CD4-positive, alpha-beta T cell treated with Interleukin-17A for 4 hours (primary cell): ENCODE results near the gene TBC1D19.
"Not testable (repeated sequence)": the region's sequence is repeated elsewhere in the genome, so short reads cannot be mapped to it uniquely, and the experiment has no call there.

Experiments
- DNase-seq: peaks from one replicate; pipeline ENCODE4 v3.0.0-alpha.2; 2020; ENCODE audit warnings: mixed read lengths

TBC1D19 gene, protein sequence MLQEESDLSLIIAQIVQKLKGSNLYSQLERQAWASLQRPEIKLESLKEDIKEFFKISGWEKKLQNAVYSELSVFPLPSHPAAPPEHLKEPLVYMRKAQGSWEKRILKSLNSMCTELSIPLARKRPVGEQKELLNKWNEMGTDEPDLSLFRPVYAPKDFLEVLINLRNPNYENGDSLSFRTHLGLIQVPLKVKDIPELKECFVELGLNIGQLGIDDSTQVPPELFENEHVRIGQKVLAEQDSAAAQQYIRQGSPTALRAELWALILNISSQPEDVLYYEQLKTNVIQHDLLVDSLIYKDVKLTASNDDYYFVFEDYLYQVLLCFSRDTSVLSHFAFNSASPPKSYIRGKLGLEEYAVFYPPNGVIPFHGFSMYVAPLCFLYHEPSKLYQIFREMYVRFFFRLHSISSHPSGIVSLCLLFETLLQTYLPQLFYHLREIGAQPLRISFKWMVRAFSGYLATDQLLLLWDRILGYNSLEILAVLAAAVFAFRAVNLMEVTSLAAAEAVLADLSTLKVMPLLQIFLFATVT

DNA sequence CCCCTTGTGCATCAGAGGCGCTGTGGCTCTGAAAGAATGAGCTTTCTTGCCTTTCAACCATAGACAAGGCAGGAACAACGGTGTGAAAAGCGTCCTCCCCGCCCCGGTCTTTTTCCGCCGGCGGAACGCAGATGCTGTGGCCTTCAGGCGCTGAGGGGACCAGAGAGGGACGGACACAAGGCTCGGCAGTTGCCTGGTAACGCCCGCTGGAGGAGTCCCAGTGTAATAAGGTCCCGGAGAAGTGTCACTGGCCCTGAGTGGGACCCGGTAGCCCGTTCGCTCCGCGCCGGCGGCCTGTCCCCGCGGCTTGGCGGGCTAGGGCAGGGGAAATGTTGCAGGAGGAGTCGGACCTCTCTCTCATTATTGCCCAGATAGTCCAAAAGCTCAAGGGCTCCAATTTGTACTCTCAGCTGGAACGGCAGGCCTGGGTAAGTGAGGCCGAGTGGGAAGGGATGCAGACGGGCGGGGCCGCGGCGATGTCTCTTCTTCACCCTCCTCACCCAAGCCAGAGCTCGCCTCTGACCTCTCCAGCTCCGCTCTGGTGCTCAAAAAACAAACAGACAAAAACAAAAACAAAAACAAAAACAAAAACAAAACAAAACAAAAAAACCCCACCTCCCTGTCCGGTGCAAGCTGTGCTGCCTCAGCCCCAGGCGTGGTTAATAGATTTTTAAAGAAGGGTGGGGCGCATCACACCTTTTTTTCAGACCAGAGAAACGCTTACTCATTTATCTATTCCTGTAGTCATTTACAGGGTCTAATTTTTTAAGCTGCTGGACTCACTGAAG, at the start of gene TBC1D19:
Gene TBC1D19 (plus strand): TSS at position 220 of the 788 bp plus-strand sequence. CDS start 110 bp downstream, at position 330.
- DNase-seq: peak; percentile 88

DNA sequence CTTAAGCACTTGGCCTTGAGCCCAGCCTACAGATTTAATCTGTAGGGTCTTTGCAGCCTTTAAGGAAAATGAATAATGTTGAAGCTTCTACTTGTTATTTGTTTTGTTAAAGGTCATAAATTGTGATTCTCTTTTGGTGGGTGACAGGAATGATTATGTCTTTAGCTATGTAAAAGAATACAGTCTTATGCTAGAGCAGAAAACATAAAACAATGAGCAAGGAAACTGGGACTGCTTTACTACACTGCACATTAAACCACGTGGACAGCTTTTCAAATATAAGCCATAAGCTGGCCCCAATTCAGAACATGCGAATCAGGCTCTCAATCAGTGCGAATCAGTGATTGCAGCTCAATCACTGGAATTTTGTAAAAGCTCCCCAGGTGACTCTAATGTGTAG, 40.9 kb upstream of the TBC1D19 start:
- no peak for DNase-seq

DNA sequence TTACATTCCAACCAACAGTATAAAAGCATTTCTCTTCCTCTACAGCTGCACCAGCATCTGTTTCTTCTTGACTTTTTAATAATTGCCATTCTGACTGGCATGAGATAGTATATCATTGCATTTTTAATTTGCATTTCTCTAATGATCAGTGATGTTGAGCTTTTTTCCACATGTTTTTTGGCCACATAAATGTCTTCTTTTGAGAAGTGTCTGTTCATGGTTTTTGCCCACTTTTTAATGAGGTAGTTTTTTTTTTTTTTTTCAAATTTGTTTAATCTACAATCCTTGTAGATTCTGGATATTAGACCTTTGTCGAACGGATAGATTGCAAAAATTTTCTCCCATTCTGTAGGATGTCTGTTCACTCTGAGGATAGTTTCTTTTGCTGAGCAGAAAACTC, 39.5 kb upstream of the TBC1D19 start:
- DNase-seq: no peak

DNA sequence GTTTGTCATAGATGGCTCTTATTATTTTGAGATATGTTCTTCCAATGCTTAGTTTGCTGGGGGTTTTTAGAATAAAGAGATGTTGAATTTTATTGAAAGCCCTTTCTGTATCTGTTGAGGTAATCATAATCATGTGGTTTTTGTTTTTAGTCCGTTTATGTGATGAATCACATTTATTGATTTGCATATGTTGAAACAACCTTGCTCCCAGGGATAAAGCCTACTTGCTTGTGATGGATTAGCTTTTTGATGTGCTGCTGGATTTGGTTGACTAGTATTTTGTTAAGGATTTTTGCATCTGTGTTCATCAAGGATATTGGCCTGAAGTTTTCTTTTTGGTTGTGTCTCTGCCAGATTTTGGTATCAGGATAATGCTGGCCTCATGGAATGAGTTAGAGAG, 35.5 kb upstream of the TBC1D19 start:
- DNase-seq: not testable (repeated sequence)

DNA sequence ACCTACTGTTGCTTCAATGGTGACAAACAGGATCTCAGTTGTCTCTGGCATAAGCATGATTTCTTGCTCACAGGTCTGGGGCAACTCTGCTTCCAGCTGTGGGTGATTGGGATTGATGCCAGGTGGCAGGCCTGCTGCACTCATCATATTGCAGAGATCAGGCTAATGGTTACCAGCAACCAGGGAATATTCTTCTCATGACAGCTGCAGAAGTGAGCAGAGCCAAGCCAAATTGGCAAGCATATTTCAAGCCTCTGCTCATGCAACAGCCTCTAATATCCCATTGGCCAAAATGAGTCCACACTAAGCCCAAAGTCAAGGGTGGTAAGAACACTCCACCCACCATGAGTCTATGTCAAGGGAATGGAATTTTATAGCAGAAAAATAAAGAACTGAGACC, 26.7 kb upstream of the TBC1D19 start:
- DNase-seq: no peak

DNA sequence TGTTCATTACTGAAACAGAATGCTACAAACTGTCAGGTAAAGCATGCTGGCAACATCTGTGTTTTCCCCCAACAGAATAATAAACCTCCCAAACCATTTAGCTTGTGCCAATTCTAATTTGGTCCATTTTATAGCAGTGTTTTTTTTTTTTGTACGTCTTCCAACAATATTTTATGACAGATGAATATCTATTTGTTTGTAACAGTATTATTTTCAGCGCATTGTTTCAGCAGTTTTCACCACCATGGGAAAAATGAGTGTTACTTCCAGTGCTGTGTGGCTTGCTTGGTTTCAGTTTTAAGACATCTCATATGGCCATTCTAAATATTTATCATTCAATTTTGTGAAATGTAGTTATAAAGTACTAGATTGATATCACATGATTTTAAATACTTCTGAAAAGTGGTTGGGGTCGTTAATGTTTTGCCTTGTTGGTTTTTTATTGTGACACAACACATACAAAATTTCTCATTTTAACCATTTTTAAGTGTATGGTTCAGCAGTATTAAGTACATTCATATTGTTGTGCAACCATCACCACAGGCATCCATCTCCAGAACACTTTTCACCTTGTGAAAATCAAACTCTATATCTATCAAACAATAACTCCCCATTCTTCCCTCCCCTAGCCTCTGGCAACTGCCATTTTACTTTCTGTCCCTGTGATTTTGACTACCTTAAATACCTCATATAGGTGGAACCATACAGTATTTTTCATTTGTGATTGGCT, 25.6 kb upstream of the TBC1D19 start:
- DNase-seq: no peak

DNA sequence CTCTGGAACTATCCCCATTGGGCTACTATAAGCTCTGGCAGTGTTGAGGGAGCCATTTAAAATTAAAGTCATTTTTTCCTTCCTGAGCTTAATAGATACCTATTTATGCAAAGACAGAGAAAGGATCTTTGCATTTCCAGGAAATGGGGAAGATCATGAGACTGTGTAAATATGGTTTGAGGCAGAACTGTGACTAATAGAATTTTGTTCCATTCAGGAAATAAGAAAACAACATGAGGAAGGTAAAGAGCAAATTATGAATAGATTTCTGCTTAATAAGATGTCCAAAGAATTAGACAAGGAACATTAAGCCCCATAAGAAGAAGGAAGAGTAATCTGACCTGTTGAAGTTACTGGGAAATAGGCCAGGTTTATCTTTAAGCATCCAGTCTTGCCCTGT, 17.8 kb upstream of the TBC1D19 start:
- DNase-seq: no peak

DNA sequence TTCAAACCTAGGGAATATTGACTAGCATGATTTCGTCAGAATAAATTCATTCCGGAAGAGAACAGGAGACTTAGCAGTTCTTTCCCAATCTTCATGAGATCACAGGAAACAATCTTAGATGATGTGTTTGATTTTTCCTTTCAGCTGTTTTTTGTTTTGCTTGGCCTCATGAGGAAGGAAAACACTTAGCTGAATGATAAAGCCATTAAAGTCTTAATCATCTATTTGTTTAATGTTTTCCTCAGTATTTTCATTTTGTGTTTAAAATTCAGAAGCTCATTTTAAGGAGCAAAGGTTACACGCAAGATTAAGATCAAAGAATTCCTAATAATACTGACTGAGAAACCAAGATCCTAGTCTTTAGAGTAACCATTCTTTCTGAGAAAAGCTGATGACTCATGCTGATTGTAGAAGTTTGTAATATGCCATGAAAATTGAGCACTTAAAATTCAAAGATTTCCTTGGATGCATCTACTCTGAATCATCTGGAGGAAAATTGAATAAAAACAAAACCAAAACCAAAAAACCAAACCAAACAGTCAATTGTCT, 15.4 kb upstream of the TBC1D19 start:
- DNase-seq: no peak

DNA sequence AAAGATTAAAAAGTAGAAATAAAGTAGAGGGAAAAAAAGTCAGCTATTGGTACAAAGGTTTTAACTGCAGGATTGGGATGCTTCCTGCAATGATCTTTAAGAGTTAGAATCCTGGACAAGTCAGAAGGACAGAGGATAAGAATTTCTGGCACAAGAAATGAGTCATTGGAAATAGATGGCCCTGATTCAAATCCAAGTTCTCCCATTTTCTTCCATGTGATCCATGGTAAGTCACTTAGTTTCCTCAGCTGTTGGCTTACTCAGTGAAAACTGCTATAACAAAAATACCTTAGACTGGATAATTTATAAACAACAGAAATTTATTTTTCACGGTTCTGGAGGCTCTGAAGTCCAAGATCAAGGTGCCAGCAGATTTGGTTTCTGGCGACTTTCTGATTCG, 13.3 kb upstream of the TBC1D19 start:
- DNase-seq: no peak

DNA sequence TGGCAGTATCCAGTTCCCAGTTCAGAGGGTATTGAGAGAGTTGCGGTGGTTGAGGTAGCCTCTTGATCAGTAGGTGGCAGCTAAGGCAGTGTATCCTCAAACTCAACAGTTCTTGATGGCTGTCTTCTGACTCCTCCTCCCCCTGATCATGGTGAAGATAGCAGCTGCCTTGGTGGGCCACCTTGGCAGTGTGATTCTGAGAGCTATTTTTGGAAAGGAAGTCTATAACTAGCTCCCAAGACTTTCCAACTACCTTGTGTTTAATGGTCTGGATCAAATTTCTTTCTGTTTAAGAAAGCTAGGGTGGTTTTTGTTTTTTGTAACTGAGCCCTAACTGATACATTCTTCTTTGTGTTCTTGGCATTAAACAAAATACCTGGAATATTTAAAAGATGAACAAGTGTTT, 10.5 kb upstream of the TBC1D19 start:
- no peak for DNase-seq

DNA sequence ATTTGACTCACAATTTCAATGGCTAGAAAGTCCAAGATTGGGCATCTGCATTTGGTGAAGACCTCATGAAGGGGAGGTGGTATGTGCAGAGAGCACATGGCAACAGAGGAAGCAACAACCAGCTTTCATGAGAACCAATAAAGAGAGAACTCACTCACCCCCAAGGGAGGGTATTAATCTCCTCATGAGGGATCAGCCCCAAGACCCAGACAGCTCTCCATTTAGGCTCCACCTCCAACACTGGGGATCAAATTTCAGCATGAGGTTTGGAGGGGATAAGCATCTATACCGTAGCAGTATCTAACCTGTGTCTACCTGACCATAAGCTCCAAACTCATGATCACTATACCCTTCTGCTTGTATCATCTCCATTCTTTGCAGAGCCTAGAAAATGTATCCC, 9.3 kb upstream of the TBC1D19 start:
- no peak for DNase-seq

DNA sequence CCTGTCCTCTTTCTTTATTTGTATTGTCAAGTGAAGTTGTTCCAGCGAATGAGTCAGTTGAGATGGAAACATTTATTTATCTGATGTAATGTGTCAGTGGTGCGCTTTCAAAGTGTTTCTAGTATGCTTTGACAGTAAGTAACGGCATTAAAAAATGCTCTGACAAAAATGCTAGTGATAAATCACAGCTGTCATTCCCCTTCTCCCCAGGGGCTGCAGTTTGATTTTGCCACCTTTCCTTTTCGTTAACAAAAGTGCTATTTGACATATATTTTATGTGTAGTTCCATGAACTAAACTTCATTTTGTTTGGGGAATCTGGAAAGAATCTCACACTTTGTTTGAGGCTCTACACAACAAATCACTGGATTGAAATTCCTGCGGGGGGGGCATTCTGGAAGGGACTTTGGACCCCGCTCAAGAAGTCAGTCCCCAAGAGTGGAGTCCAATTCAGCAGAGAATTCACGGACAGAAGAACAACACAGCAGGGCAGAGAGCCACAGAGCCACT, 7.6 kb upstream of the TBC1D19 start:
- DNase-seq: no peak

DNA sequence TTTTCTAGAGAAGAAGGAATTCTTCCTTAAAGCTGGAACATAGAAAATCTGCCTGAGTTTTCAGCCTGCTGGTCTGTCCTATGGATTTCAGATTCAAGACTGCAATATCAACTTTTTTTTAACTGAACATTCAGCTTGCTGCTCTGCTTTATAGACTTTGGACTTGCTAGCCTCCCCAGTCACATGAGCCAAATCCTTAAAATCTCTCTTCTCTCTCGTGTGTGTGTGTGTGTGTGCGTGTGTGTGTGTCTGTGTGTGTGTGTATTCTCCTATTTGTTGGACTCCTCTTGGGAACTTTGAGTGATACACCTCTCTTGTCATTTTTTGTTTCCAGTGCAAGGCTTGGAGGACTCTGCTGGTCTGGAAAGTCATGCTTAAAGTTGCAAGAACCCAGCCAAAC, 6.8 kb upstream of the TBC1D19 start:
- no peak for DNase-seq

DNA sequence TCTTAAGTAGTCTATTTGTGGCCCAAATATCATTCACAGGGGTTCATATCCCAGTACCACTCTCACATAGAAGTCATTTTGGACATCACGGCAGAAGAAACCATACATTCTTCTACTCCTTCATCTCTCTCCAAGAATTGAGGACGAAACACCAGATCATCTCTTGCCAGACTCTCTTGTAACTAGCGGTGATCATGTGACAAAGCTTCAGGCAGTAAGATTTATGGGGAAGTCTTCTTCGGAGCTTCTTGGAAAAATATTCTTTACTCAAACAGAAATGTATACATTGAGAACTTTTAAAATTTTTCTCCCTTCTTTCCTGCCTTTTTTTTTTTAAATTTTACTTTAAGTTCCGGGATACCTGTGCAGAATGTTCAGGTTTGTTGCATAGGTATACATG, 4.7 kb upstream of the TBC1D19 start:
- no peak for DNase-seq

DNA sequence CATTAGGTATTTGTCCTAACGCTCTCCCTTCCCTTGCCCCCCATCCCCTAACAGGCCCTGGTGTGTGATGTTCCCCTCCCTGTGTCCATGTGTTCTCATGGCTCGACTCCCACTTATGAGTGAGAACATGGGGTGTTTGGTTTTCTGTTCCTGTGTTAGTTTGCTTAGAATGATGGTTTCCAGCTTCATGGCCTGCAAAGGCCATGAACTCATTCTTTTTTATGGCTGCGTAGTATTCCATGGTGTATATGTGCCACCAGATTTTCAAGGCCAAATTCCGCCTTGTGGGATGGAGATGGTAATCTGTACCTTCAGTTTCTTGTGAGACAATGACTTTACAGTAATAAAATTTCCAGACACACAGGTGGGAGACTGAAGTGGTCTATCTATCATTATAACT, 2.5 kb upstream of the TBC1D19 start:
- DNase-seq: not testable (repeated sequence)

DNA sequence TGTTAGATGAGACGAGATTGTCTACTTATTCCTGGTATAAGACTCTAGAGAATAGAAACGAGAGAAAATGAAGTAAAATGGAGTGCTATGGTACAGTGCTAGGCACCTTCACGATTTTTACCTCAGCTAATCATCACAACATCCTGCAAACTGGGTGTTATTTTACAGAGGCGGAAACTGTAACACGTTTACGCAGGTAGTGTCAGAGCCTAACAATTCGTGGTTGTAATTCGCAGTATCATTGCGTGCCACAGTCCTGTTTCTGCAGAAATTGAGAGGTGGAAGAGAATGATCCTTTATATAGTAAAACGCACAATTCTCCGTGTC, 383 bp upstream of the TBC1D19 start:
- DNase-seq: no peak

DNA sequence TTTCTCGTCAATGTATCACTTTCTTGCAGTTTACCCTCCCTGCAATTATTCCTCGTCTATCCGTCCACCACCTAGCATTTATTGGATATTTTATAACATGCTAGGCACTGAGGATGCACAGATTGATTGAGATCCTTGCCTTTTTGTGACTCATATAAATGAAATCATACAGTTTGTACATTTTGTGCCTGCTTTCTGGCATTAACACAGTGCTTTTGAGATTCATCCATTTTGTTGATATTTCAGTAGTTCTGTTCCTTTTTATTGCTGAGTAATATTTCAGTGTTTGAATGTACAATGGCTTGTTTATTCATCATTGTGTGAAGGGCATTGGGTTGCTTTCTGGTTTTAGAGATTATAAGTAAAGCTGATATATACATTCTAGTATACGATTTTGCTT, 841 bp downstream of the TBC1D19 start:
- no peak for DNase-seq

DNA sequence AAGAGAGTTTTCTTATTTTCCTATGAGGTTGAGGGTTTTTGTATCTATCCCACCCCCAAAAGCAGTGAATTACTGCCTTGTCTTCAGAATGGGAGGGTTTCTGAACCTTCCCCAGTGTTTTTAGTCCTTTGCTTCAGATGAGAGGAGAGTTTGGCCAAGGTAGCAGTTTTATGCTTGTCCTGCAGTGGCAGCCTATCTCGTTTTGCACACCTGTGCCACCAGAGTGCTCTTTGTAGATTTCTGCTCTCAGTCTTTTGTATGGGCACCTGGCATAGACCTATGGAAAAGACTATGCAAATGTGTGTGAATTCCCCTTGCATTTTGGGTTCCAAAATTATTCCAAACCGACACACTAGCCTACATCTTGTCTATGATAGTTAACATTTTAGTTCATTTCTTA, 5.8 kb downstream of the TBC1D19 start:
- DNase-seq: no peak

DNA sequence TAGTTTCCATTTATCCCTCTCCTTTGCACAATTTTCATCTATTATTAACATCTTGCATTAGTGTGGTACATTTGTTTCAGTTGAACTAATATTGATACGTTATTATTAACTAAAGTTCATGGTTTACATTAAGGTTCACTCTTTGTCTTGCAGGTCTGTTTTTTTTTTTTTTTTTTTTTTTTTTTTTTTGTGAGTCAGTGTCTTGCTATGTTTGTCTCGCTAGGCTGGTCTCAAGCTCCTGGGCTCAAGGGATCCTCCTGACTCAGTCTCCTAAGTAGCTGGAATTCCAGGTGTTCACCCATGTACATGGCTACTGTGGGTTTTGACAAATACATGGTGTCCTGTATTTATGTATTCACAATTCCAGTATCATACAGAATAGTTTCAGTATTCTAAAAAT, 6.8 kb downstream of the TBC1D19 start:
- DNase-seq: no peak

DNA sequence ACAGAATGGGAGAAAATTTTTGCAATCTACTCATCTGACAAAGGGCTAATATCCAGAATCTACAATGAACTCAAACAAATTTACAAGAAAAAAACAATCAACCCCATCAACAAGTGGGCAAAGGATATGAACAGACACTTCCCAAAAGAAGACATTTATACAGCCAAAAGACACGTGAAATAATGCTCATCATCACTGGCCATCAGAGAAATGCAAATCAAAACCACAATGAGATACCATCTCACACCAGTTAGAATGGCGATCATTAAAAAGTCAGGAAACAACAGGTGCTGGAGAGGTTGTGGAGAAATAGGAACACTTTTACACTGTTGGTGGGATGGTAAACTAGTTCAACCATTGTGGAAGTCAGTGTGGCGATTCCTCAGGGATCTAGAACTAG, 9.7 kb downstream of the TBC1D19 start:
- DNase-seq: not testable (repeated sequence)

DNA sequence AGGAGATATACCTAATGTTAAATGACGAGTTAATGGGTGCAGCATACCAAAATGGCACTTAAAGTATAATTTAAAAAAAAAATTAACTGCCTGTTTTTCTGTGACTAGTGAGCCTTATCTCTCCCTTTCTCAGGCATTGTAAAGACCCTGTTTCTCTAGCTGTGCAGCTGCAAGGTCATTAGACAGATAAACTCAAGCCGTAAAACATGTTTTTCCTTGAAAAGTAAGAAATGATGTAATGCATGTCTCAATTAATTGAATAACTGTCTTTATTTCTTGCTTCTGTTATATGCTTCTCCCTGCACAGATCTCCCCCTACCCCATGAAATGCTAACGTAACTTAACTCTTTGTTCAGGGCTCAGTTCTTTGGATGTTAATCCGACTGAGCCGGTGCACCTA, 10.5 kb downstream of the TBC1D19 start:
- DNase-seq: no peak

DNA sequence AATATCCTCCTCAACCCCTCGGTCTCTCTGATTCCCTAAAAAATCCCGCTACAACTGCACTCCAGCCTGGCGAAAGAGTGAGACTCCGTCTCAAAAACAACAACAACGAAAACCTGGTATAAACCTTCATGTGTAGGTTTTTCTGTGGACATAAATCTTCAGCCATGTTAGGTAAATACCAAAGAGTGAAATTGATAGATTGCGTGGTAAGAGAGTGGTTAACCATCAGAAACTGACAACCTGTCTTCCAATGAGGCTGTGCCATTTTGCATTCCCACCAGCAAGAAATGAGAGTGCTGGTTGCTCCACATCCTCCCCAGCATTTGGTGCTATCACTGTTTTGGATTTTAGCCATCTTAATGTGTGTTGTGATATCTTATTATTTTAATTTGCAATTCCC, 10.9 kb downstream of the TBC1D19 start:
- no peak for DNase-seq

DNA sequence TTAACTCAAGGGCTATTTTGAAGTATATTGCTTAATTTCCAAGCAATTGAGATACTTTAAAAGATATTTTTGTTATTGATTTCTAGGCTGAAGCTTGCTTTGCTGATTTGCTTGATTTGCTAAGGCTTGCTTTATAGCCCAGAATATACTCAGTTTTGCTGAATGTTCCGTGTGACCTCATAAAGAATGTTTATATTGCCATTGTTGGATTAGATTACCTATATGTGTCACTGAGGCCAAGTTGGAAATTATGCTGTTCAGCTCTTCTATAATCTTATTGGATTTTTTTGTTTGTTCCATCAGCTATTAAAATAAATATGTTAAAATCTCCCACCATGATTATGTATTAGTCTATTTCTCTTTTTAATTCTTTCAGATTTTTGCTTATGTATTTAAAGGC, 13.0 kb downstream of the TBC1D19 start:
- no peak for DNase-seq
